ENCODE results near the gene HOXB7.

- TF ChIP-seq POLR2AphosphoS5 (IDR thresholded peaks at IDR 0.05): no peak
- TF ChIP-seq EP300 (IDR thresholded peaks at IDR 0.05): no peak
- TF ChIP-seq POLR2A (IDR thresholded peaks at IDR 0.05): no peak
- no peak for TF ChIP-seq CTCF (IDR thresholded peaks at IDR 0.05)
Measured at GRCh38 chr17:48574505-48575065, 36.2 kb downstream of the HOXB7 start.

Data from sigmoid colon (tissue), 4 donors.